ENCODE measurements around the gene CD40.

DNA sequence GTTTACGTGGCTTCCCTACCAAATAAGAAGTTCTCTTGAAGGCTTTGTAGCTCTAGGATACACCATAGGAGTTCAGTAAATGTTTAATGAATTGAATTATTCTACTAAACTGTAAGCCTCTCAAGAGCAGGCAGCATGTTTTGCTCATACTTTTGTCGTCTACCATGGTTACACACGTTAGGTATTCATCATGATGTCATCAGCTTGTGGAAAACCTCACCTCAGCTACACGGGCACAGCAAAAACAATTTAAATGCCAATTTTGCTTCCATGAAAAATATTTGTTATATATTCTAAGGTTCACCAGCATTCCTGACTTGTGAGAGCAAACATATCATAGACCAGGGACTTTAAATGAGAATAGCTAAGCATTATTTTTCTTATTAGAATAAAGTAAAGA lies 45.1 kb upstream of the CD40 start:
- TF ChIP-seq, protein P1, sequence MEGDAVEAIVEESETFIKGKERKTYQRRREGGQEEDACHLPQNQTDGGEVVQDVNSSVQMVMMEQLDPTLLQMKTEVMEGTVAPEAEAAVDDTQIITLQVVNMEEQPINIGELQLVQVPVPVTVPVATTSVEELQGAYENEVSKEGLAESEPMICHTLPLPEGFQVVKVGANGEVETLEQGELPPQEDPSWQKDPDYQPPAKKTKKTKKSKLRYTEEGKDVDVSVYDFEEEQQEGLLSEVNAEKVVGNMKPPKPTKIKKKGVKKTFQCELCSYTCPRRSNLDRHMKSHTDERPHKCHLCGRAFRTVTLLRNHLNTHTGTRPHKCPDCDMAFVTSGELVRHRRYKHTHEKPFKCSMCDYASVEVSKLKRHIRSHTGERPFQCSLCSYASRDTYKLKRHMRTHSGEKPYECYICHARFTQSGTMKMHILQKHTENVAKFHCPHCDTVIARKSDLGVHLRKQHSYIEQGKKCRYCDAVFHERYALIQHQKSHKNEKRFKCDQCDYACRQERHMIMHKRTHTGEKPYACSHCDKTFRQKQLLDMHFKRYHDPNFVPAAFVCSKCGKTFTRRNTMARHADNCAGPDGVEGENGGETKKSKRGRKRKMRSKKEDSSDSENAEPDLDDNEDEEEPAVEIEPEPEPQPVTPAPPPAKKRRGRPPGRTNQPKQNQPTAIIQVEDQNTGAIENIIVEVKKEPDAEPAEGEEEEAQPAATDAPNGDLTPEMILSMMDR (IDR thresholded peaks at IDR 0.05) = no peak
- no peak for TF ChIP-seq POLR2A (IDR thresholded peaks at IDR 0.05)
